GM18951 (cell line): ENCODE measurements around the gene OR51Q1.

Source experiments
- POLR2A ChIP-seq: IDR thresholded peaks from 4 replicates; pipeline ENCODE4 v1.6.1; 2011; ENCODE audit warnings: mild to moderate bottlenecking; ENCODE audit not compliant: insufficient read length, insufficient read depth; ENCODE audit errors: extremely low read depth
- in situ Hi-C: fragments of 300-500 bp; cut with MboI; formaldehyde crosslinking; loops from one replicate; pipeline ENCODE4 v1.12.0; 2022; ENCODE audit warnings: low sequenced_read_pairs, mixed read lengths, inconsistent platforms; ENCODE audit not compliant: unreplicated experiment

OR51Q1 gene

DNA sequence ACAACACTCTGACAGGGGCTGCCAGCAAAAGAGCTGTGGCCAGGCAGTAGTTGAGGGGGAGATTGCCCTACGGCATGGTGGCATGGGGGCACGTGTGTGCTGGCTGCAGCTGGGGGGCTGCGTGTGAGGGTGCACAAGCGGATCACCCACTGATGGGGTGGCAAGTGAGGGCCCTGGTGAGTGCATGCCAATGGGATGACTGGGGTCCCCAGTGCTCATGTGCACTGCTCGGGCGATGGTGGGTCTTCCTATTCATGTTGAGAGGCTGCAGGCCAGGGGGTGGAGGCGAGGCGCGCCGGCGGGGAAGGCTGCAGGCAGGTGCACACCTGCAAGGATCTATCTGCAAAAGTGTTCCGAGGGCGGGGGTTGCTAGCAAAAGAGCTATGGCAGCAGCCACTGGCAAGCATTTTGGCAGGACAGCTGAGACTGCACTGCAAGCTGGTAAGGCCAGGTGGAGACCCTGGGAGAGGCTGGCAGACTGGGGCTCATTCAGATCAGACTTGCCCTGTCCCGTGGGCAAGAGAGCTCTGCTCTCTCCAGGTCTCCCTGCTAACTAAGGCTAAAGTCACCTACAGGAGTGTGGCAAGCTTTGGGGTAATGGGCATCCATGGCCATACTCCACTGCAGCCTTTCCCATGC lies 39.2 kb downstream of the OR51Q1 start:
- in situ Hi-C loops, result loop anchor here (25.0 kb wide), 1 partner anchor 351 kb away; the partner anchor contains the start of gene OR52N2
- no peak for TF ChIP-seq POLR2A

DNA sequence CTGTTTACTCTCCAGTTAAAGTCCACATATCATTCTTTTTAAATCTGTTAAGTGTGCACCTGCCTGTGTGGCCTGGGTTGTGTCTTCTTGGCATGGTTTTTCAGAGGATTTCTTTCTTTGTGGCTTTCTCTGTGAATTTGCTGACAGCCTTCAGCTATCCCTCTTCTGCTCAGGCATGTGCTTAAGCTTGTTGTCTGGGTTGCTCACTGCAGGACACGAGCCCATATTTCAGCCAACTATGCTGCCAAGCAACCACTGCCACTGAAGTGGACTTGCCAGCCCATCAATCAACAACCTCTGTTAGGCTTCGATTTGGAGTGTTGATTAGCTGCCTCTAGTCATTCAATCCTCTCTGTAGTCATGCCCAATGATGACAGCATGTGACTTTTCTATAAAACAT lies 45.6 kb downstream of the OR51Q1 start:
- TF ChIP-seq POLR2A, result no peak
- in situ Hi-C loops, result loop anchor here (25.0 kb wide), 1 partner anchor 345 kb away; the partner anchor contains the start of gene OR52N2
